ENCODE data around the gene KRTAP2-1. TPM values are rescaled to one million over a fixed set of nuclear protein-coding genes. Genes with fewer than 3 reads are reported as not detected.

KRTAP2-1 gene
- total RNA-seq, 1 donor from 2014 or later: not detected

GRCh38 chr17:41029633-41030245 is 17.4 kb downstream of the KRTAP2-1 start, which contains the start of gene KRTAP1-4:
KRTAP1-4 (minus strand) TSS chr17:41030195; CDS start chr17:41030078, 117 bp downstream.
- no peak for TF ChIP-seq CTCF (IDR thresholded peaks at IDR 0.05)
- no peak within 1 kb of the TSS for H3K27ac Mint-ChIP-seq (ENCODE audit: unreplicated experiment)
- no peaks in the 10 kb centered on the region for H3K36me3 Mint-ChIP-seq (ENCODE audit: low read depth)
- H3K9me3 Mint-ChIP-seq (ENCODE audit: low read depth): no peaks in the 10 kb centered on the region
- no peak within 1 kb of the TSS for H3K4me3 Mint-ChIP-seq (ENCODE audit: unreplicated experiment)
- H3K27me3 Mint-ChIP-seq (ENCODE audit: low read depth): no peaks in the 10 kb centered on the region
- H3K4me1 Mint-ChIP-seq (ENCODE audit: low read depth): peaks cover 2% of the 10 kb centered on the region
- DNase-seq (ENCODE audit: low spot score): no peak

- peaks cover 5% of the 10 kb centered on the region for H3K4me1 Mint-ChIP-seq (ENCODE audit: low read depth)
- no peaks in the 10 kb centered on the region for H3K36me3 Mint-ChIP-seq (ENCODE audit: low read depth)
- H3K4me3 Mint-ChIP-seq (ENCODE audit: unreplicated experiment): no peak within 1 kb of the TSS
- TF ChIP-seq CTCF (IDR thresholded peaks at IDR 0.05): no peak
- H3K27me3 Mint-ChIP-seq (ENCODE audit: low read depth): no peaks in the 10 kb centered on the region
- DNase-seq (ENCODE audit: low spot score): no peak
- H3K27ac Mint-ChIP-seq (ENCODE audit: unreplicated experiment): no peak within 1 kb of the TSS
- no peaks in the 10 kb centered on the region for H3K9me3 Mint-ChIP-seq (ENCODE audit: low read depth)
Observed at GRCh38 chr17:41026715-41027471, 20.2 kb downstream of the KRTAP2-1 start, which contains the start of gene KRTAP1-5. KRTAP1-5 (minus strand) TSS chr17:41027208; CDS start chr17:41027155, 53 bp downstream.

GRCh38 chr17:41024697-41025096 is 22.4 kb downstream of the KRTAP2-1 start:
- Mint-ChIP-seq H3K27ac (ENCODE audit: unreplicated experiment) (no peak overlapping the region), H3K4me1 (ENCODE audit: low read depth) (peaks cover 5% of the 10 kb centered on the region), H3K9me3 (ENCODE audit: low read depth) (peaks cover 5% of the 10 kb centered on the region), H3K36me3 (ENCODE audit: low read depth) (no peaks in the 10 kb centered on the region), H3K27me3 (ENCODE audit: low read depth) (no peaks in the 10 kb centered on the region), H3K4me3 (ENCODE audit: unreplicated experiment) (no peak overlapping the region)
- no peak for TF ChIP-seq CTCF (IDR thresholded peaks at IDR 0.05)
- no peak for DNase-seq (ENCODE audit: low spot score)

GRCh38 chr17:41020336-41020735 is 26.8 kb downstream of the KRTAP2-1 start:
- no peaks in the 10 kb centered on the region for H3K36me3 Mint-ChIP-seq (ENCODE audit: low read depth)
- DNase-seq (ENCODE audit: low spot score): no peak
- no peaks in the 10 kb centered on the region for H3K27me3 Mint-ChIP-seq (ENCODE audit: low read depth)
- TF ChIP-seq CTCF (IDR thresholded peaks at IDR 0.05): no peak
- H3K4me3 Mint-ChIP-seq (ENCODE audit: unreplicated experiment): no peak overlapping the region
- H3K27ac Mint-ChIP-seq (ENCODE audit: unreplicated experiment): no peak overlapping the region
- H3K9me3 Mint-ChIP-seq (ENCODE audit: low read depth): peaks cover 5% of the 10 kb centered on the region
- H3K4me1 Mint-ChIP-seq (ENCODE audit: low read depth): peaks cover 3% of the 10 kb centered on the region

- H3K36me3 Mint-ChIP-seq (ENCODE audit: low read depth): no peaks in the 10 kb centered on the region
- peaks cover 5% of the 10 kb centered on the region for H3K9me3 Mint-ChIP-seq (ENCODE audit: low read depth)
- H3K4me1 Mint-ChIP-seq (ENCODE audit: low read depth): no peaks in the 10 kb centered on the region
- no peak for TF ChIP-seq CTCF (IDR thresholded peaks at IDR 0.05)
- no peak overlapping the region for H3K4me3 Mint-ChIP-seq (ENCODE audit: unreplicated experiment)
- DNase-seq (ENCODE audit: low spot score): no peak
- H3K27ac Mint-ChIP-seq (ENCODE audit: unreplicated experiment): no peak overlapping the region
- H3K27me3 Mint-ChIP-seq (ENCODE audit: low read depth): no peaks in the 10 kb centered on the region
Observed at GRCh38 chr17:41019415-41019814, 27.7 kb downstream of the KRTAP2-1 start.
